ENCODE data around the gene RBKS.

GRCh38 chr2:27852691-27853090 lies 37.5 kb downstream of the RBKS start:
- TF ChIP-seq CTCF (IDR thresholded peaks at IDR 0.05) (no peak), POLR2A (IDR thresholded peaks at IDR 0.05) (no peak)
